Ascending aorta (tissue), 2 donors: ENCODE data around the gene PEG3. TPM values are rescaled to one million over a fixed set of nuclear protein-coding genes. Genes with fewer than 3 reads are reported as not detected.

Experiments used
- DNase-seq, 2 donors: peaks; one replicate each; pipeline ENCODE4 v3.0.0-alpha.2; 2019; ENCODE audit warnings: low spot score in 2 of 2
- H3K27ac ChIP-seq, 2 donors: fragments of 200-600 bp; sonication (generic); one replicate each; pipeline ENCODE4 v1.5.1; 2016 to 2017; ENCODE audit warnings: mild to moderate bottlenecking in 1 of 2
- H3K27me3 ChIP-seq: fragments of 200-600 bp; sonication (generic); one replicate; pipeline ENCODE4 v1.5.1; 2017
- H3K36me3 ChIP-seq, 2 donors: fragments of 200-600 bp; sonication (generic); one replicate each; pipeline ENCODE4 v1.5.1; 2016
- H3K4me1 ChIP-seq, 2 donors: fragments of 200-600 bp; sonication (generic); one replicate each; pipeline ENCODE4 v1.5.1; 2016 to 2017; ENCODE audit warnings: mild to moderate bottlenecking in 1 of 2
- H3K4me3 ChIP-seq, 2 donors: fragments of 200-600 bp; sonication (generic); one replicate each; pipeline ENCODE4 v1.5.1; 2016 to 2017; ENCODE audit warnings: mild to moderate bottlenecking in 1 of 2
- H3K9me3 ChIP-seq, 2 donors: fragments of 200-600 bp; sonication (generic); one replicate each; pipeline ENCODE4 v1.5.1; 2016
- CTCF ChIP-seq, 3 experiments: fragments of 200-600 bp in 2 of 3; fragments of 450-650 bp in 1 of 3; sonication (generic) in 2 of 3; IDR thresholded peaks; one replicate each; pipeline ENCODE4 v1.5.1; 2016 to 2019; ENCODE audit warnings: antibody characterized with exemption in 3 of 3, mild to moderate bottlenecking in 1 of 3, moderate library complexity in 1 of 3
- intact Hi-C: fragments of 100-400 bp; cut with DNase I; formaldehyde crosslinking; loops from one replicate; pipeline ENCODE4 v1.15.1; 2023
- total RNA-seq: library from RNA; depleted of rRNA; stranded (reverse); fragments of >200 nt; gene quantifications from one replicate; pipeline ENCODE4 v1.1.0, GENCODE V29; 2016

Gene PEG3
- total RNA-seq, 1 donor from 2014 or later: 6.1 TPM

GRCh38 chr19:56875717-56876116 lies 35.2 kb upstream of the PEG3 start:
- no peak for DNase-seq
- Histone ChIP-seq H3K4me3 (no peak overlapping the region), H3K4me1 (no peaks in the 10 kb centered on the region), H3K27me3 (no peaks in the 10 kb centered on the region), H3K9me3 (peaks cover 0 to 3% of the 10 kb centered on the region in 2 donors), H3K27ac (no peak overlapping the region), H3K36me3 (no peaks in the 10 kb centered on the region)
- intact Hi-C loops: no loop called here
- TF ChIP-seq CTCF (IDR thresholded peaks at IDR 0.05): no peak

- Histone ChIP-seq H3K27ac (no peak overlapping the region), H3K36me3 (no peaks in the 10 kb centered on the region), H3K9me3 (peaks cover 0 to 3% of the 10 kb centered on the region in 2 donors), H3K27me3 (no peaks in the 10 kb centered on the region), H3K4me3 (no peak overlapping the region), H3K4me1 (no peaks in the 10 kb centered on the region)
- no peak for TF ChIP-seq CTCF (IDR thresholded peaks at IDR 0.05)
- intact Hi-C loops: no loop called here
- DNase-seq: no peak
Observed at GRCh38 chr19:56874530-56874929, 34.0 kb upstream of the PEG3 start.

- H3K27me3 ChIP-seq: no peaks in the 10 kb centered on the region
- no peaks in the 10 kb centered on the region for H3K36me3 ChIP-seq
- H3K27ac ChIP-seq: no peak overlapping the region
- no peak overlapping the region for H3K4me3 ChIP-seq
- intact Hi-C loops: no loop called here
- peaks cover 0 to 3% of the 10 kb centered on the region in 2 donors for H3K9me3 ChIP-seq
- no peak for DNase-seq
- no peak for TF ChIP-seq CTCF (IDR thresholded peaks at IDR 0.05)
- no peaks in the 10 kb centered on the region for H3K4me1 ChIP-seq
Observed at GRCh38 chr19:56873493-56873892, 33.0 kb upstream of the PEG3 start.

GRCh38 chr19:56869886-56870285 lies 29.4 kb upstream of the PEG3 start:
- Histone ChIP-seq H3K27ac (no peak overlapping the region), H3K9me3 (peaks cover 0 to 3% of the 10 kb centered on the region in 2 donors), H3K27me3 (no peaks in the 10 kb centered on the region), H3K36me3 (no peaks in the 10 kb centered on the region), H3K4me1 (no peaks in the 10 kb centered on the region), H3K4me3 (no peak overlapping the region)
- no peak for DNase-seq
- intact Hi-C loops: no loop called here
- no peak for TF ChIP-seq CTCF (IDR thresholded peaks at IDR 0.05)

- intact Hi-C loops: no loop called here
- no peaks in the 10 kb centered on the region for H3K4me1 ChIP-seq
- no peak for TF ChIP-seq CTCF (IDR thresholded peaks at IDR 0.05)
- H3K4me3 ChIP-seq: no peak overlapping the region
- H3K27me3 ChIP-seq: no peaks in the 10 kb centered on the region
- no peak for DNase-seq
- H3K36me3 ChIP-seq: no peaks in the 10 kb centered on the region
- peaks cover 0 to 10% of the 10 kb centered on the region in 2 donors for H3K9me3 ChIP-seq
- H3K27ac ChIP-seq: no peak overlapping the region
Observed at GRCh38 chr19:56868446-56868845, 27.9 kb upstream of the PEG3 start.

GRCh38 chr19:56866538-56866937 lies 26.0 kb upstream of the PEG3 start:
- no peak for DNase-seq
- no peaks in the 10 kb centered on the region for H3K4me1 ChIP-seq
- no peak overlapping the region for H3K27ac ChIP-seq
- H3K36me3 ChIP-seq: no peaks in the 10 kb centered on the region
- intact Hi-C loops: no loop called here
- H3K9me3 ChIP-seq: peaks cover 0 to 9% of the 10 kb centered on the region in 2 donors
- TF ChIP-seq CTCF (IDR thresholded peaks at IDR 0.05): no peak
- H3K4me3 ChIP-seq: no peak overlapping the region
- no peaks in the 10 kb centered on the region for H3K27me3 ChIP-seq
